Endothelial cell of hepatic sinusoid (primary cell): ENCODE measurements around the gene TSPAN14.
"Not testable (repeated sequence)": the region's sequence is repeated elsewhere in the genome, so short reads cannot be mapped to it uniquely, and the experiment has no call there.

Experiments used
- in situ Hi-C: cut with HindIII; loops from 2 replicates; pipeline ENCODE4 v1.10.0; 2017; ENCODE audit warnings: low sequenced_read_pairs

TSPAN14 gene

DNA sequence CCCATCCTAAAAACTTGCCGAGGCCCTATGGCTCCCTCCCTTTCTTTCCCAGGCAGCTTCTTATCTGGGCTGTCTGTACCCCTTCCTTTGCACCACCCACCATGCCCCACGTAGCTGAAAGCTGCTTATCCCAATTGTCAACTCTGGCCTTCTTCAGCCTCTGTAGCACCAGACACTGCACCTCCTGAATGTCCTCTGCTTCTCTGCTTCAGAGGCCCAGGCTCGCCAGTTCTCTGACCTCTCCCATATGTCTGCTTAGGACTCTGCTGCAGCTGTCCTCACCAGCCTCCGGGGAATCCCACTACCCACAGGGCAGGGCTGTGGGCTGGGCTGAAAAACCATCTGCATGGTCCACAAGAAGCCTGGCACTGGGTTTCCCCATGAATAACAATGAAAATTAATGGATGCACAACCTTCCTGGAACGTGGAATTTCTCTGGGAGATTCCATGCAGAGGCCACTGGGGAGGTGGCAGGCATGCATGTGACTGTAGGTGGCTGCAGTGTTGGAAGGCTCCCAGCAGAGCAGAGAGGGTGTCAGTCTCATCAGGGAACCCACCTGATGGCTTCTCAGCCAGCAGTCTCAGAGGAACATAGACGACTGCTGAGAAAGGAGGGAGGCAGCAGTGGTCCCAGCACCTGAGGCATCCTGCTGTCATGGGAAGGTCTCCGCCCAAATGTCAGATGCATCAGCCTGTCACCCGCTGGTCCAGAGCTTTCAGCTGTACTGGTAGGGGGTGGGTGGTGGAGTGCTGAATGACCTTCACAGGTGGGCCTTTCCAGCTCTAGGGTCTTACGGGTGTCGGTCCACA is 66.8 kb downstream of the TSPAN14 start:
- in situ Hi-C loops = no loop called here

GRCh38 chr10:80522756-80523363 is 68.8 kb downstream of the TSPAN14 start:
- in situ Hi-C loops = no loop called here

DNA sequence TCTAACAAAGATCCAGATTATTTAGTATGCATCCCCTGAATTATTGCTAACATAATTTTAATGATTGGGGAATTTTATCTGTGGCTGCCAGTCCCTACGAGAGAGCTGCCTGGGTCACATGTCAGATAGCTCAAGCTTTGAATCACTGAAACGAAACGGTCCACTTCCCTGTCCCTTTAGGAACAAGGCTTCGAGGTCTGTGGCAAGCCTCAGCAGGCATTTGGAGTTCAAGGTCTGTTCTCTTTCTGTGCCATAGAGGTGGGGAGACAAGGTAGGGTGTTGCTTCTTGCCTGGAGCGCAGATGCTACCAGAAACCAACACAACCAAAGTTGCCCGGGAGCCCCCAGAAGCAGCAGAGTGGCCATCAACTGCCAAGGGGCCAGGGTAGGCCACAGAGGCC is 69.7 kb downstream of the TSPAN14 start:
- in situ Hi-C loops = no loop called here

DNA sequence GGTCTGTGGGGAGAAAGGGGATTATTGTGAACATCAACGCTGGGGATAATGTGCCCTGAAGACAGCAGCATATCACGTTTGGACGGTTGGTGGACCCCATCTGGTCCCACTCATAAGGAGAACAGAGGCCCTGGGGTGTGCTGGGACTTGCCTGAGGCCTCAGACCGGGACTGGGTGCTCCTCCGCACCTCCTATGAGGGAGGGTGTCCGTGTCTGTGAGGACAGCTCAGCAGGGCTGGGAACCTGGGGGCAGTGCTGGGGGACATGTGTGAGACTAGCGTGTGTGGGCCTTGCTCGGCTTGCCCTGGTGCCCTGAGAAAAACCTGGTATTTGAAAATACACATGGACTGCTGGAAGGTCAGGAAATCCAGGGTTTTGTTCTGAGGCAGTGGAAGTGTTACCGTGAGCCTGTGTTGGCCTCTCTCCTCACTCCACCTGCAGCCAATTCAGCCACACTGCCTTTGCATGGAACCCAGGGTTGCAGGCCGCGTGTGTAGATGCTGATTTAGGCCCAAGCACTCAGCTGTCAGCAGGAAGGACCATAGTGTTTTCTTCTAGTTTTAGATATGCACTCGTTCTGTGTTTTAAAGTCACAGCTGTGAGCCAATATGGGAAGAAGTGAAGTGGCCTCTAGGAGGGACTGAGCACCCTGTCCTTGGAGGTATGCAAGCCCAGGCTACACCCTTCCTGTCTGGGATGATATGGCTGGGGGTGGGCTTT is 70.2 kb downstream of the TSPAN14 start:
- in situ Hi-C loops = no loop called here

DNA sequence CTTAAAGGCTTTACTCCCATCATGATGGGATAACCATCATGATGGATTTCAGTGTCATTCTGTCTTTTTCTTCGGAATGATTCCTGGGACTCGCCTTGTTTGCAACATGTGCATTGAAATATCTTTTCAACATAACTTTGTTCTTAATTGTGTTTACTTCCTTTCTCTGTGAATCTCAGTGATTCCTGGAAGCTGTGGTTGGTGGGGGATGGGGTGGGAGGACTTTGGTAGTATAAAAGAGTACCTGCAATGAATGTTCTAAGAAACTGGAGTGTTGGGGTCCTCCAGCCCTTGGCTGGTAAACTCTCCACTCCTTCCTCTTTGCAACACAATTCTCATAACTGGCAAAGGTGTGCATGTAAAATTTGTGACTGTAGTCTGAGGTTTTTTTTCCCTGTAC is 72.1 kb downstream of the TSPAN14 start:
- in situ Hi-C loops = no loop called here

DNA sequence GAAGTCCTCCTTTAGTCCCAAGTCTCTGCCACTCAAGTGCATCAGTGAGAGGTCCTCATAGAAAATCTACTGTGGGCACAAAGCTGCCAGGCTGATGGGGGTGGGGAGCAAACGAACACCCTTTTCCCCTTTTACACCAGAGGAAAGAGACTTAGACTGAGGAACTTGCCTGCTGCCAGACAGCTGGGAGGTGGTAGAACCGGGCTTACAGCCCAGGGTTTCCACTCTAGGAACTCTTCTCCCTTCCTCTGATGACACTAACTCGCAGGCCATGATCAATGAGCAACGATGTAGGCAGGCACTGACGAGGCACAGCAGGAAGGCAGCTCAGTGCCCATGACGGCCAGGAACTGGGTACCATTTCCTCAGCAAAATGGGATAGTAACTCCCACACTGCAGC is 72.6 kb downstream of the TSPAN14 start:
- in situ Hi-C loops = no loop called here

DNA sequence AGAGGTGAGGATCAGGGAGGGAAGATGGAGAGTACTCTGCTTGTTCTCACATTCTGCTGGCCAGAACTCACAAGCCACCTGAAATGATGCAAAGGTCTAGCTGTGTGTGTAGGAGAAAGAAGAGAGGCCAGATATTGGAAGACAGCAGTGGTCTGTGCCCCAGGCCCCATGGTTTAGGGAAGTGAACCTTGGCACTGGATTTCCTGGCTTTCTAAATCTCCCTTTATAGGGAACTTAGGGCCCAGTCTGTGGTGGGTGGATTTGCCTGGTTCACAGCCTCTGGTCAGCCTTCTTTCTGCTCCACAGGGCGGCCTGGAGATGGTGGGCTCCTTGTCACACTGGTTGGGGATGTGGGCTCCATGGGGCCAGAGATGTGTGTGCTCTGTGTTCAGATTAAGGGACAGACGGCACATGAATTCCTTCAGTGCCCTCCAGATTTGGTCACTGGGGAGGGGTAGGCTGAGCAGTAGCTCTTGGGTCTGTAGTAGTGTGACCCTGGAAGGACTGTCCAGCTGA is 74.1 kb downstream of the TSPAN14 start:
- in situ Hi-C loops = no loop called here

DNA sequence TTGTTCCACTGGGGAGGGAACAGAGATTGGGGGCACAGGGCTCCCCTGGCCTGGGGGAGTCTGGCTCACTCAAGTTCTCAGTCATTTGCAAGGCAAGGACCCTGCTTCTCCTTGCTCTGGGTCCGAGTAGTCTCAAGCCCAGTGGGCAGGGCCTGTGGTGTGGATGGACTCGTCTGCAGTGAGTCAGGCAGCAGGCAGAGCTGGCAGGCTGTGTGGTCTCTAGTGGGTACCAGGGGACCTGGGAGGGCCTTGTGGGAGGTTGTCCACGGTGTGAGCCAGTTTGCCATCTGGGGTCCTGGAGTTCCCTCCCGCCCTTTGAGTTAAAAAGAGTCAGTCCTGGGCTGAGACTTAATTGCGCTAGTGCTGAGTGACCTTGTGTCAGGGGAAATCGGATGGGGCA is 74.8 kb downstream of the TSPAN14 start:
- in situ Hi-C loops = no loop called here

GRCh38 chr10:80529604-80530003 is 75.5 kb downstream of the TSPAN14 start:
- in situ Hi-C loops = no loop called here

DNA sequence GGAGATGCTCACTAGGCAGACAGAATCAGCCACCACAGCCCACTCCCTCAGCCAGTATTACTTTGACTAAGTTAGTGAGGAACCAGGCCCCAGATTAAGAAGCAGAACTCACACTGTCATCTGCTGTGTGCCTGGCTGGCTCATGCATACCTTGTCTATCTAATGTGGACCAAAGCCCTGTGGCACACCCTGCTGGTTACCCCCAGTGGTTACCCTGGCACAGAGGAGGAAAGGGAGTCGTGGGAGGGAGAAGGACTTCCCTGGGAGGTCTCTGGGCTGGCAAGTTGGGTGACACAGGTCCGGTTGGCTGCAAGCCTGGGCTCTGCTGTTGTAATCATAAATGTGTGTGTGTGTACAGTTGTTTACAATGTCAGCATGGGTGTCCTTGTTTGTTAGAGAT is 76.1 kb downstream of the TSPAN14 start:
- in situ Hi-C loops = no loop called here

DNA sequence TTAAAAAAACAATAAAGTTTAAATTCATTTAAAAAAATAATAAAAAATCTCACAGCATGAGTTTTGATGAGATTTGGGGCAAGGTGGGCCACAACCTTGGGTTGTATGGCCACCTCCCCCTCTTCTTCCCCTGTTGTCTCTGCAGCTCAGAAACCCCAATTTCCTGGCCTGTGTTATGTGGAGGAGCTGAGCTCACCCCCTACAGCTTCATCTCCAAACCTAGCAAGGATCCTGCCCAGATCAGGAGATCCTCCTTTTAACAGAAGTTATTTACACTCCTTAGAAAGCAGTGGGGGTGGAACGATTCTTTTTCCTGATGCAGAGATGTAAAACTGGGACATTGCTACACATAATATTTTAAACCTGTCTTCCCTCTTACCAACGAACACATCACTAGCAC is 76.7 kb downstream of the TSPAN14 start:
- in situ Hi-C loops = no loop called here

DNA sequence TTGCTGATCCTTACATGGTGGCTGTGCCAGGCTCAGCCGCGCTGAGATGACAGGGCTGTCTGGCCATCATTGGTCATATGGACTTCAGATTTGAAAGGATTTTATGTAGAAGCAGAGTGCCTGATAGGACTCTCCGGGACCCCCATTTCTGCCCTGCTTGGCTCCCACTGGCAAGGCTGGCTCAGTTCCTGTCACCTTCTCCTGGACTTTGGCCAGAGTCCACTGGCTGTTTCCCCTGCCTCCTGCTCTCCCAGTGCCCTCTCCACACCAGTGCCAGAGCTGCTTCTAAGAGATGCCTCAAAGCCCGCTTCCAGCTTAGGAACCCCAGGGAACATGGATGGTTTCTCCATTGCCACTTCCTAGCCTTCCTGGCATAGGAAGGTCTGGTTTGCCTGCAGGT is 78.5 kb downstream of the TSPAN14 start:
- in situ Hi-C loops = no loop called here

GRCh38 chr10:80534059-80534458 is 79.9 kb downstream of the TSPAN14 start:
- in situ Hi-C loops = not testable (repeated sequence)

GRCh38 chr10:80534646-80535045 is 80.5 kb downstream of the TSPAN14 start:
- in situ Hi-C loops = not testable (repeated sequence)

DNA sequence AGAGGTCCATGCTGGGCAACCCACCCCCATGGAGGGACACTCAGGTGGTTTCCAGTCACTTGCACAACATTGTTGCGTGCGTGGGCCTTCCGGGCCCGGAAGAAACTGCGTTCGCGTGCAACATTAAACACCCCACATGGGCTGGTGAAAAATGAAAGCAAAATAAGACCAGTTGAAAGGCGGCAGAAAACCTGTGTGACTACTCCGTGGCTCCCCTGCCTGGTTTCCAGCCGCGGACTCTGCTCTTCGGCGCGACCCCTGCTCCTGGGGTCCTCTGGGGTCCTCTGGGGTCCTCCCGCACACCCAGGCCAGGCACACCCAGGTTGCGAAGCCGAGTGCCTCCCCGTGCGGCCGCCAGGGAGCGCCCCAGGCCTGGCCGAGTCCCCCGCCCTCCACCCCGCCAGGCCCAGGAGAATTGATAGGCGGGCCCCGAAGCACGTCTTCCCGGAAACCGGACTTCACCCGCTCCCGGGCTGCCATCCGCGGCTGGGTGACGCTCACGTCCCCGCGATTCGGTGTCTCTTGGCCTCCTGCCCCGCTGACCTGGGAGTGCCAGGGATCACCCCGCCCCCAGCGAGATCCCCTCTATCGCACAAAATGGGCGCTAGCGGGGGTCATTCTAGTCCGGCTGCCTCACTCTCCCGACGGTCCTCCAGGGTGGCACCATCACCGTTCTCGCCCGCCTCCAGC is 81.7 kb downstream of the TSPAN14 start:
- in situ Hi-C loops = no loop called here

- in situ Hi-C loops = no loop called here
These were observed 82.3 kb downstream of the TSPAN14 start for GRCh38 chr10:80536361-80536835.

GRCh38 chr10:80537086-80537735 is 83.1 kb downstream of the TSPAN14 start:
- in situ Hi-C loops = no loop called here

DNA sequence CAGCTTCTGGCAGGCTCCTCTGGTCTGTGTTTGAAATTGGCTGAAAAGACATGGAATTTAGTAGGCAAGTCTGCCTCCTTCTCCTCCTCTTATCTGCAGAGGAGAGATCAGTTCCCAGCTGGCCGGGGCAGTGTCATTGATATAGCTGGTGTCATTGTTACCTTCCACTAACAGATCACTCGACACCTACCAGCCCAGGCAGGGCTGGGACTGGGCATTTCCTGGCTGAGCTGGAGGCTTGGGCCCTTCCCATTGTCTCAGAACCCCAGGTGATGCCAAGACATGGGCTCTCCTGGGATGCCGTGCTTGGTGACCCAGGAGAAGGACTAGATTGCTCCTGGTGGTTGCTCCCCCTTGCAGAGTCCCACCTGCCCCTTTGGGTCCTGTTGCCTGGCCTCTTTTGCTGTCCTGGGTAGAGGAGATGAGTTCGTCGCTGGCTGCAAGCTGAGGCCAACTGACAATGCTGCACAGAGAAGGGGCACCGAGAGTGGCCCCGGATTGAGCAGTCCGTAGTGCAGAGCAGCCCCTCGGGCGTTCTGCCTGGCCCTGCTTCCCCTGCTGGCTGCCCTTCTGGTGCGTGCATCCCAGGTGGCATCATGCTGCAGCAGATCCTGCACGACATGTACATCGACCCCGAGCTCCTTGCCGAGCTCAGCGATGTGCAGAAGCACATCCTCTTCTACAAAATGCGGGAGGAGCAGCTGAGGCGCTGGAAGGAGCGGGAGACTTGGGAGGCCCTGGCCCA is 83.8 kb downstream of the TSPAN14 start, which contains the start of gene SH2D4B:
Gene SH2D4B (plus strand): TSS at position 167 of the 745 bp plus-strand sequence. CDS start 430 bp downstream, at position 597.
- in situ Hi-C loops = no loop called here

- in situ Hi-C loops = no loop called here
These were observed 84.5 kb downstream of the TSPAN14 start for GRCh38 chr10:80538481-80539185.
